GM18861 (cell line): ENCODE measurements around the gene SHFL.

ENCODE experiments used
- ATAC-seq: cut with Tn5 transposase; IDR thresholded peaks from one replicate; pipeline ENCODE4 v1.9.1; 2021; ENCODE audit not compliant: unreplicated experiment

Gene SHFL

DNA sequence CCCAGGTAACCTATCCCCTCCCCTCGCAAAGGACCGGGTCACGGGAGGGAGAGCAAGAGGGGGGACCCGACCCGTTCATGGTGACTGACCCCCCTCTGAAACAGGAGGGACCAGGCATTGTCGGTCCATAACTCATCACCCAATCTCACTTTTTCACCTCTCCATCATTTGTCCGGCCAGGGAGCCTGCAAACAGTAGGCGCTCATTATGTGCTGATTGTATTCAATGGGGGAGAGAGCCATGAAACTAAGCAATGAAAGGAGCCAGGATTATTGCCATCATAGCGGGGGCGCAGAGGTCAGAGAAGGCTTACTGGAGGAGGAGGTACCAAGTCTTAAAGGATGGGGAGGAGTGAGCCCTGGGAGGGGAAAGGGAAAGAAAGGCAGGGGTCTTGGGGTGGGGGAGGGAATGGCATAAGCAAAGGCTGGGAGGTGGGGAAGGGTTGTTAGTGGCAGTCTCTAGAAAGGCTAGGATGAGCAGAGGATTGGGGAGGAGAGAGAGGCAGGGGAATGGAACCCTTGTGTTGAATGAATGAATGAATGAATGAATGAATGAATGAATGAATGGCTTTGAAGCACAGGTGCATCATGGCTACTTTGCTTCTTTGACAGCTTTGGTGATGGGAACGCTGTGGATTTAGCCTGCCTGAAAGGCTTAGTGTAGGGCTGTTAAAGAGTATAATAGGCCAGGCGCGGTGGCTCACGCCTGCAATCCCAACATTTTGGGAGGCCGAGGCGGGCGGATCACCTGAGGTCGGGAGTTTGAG lies 1.4 kb downstream of the SHFL start:
- no peak for ATAC-seq

DNA sequence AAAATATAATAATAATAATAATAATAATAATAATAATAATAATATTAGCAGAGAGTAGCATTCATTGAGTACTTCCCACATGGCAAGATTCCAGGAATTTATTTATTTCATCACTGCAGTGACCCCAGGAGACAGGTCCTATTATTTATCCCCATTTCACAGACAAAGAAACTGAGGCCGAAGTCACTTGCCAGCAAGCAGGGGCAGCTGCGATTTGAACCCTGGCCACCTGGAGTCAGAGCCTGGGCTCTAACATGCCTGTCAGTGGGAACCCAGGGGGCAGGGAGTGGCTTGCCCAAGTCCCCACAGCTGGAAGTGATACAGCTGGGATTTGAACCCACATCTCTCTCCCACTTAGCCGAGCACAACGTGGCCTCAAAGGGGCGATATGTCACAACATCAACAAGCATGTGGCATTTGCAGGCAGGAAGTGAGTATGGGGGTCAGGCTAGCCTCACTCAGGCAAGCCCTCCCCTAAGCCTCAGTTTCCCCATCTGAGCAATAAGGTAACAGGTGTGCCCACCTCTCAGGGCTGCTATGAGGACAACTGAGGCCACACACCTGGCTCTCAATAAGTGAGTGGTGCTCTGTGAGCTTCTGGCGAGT lies 2.9 kb downstream of the SHFL start:
- no peak for ATAC-seq

- no peak for ATAC-seq
Measured at GRCh38 chr19:10089801-10090375, 3.8 kb downstream of the SHFL start.

- ATAC-seq: no peak
Measured at GRCh38 chr19:10091370-10091687, 5.2 kb downstream of the SHFL start.

GRCh38 chr19:10091895-10092641 lies 6.0 kb downstream of the SHFL start:
- no peak for ATAC-seq

GRCh38 chr19:10092648-10093294 lies 6.7 kb downstream of the SHFL start:
- no peak for ATAC-seq

DNA sequence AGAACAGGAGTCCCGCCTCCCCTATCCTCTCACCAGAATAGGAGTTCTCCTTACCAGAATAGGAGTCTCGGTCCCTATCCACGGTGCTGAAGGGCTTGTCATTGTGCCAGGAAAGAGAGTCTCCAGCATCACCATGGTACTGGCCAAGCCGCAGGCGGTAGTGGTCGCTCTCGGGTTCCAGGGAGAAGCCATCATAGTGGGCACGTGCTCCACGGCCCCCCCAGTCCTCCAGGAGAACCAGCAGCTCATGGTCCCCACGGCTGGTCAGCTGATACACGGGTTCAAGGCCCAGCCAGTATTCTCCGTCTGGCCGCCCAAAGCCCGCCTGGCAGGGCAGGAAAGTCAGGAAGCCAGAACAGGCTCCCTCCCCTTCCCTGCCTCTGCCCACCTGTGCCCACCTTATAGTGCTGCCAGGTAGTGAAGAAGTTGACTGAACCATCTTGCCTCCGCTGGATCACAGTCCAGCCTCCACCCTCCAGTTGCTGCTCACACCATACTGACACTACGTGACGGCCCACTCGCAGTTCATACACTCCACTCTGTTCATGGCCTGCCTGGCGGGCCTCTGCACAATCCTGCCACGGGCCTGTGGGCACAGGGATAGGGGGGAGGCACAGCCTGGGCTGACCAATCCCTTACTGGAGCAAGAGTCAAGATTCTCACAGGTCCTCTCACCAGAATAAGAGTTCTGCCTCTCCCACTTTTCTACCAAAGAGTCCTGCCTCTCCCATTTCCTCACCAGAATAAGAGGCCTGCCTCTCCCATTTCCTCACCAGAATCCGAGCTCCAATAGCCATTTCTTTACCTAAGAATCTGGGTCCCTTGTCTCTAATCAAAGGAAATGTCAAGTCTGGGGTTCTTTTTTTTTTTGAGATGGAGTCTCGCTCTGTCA lies 7.4 kb downstream of the SHFL start:
- no peak for ATAC-seq

DNA sequence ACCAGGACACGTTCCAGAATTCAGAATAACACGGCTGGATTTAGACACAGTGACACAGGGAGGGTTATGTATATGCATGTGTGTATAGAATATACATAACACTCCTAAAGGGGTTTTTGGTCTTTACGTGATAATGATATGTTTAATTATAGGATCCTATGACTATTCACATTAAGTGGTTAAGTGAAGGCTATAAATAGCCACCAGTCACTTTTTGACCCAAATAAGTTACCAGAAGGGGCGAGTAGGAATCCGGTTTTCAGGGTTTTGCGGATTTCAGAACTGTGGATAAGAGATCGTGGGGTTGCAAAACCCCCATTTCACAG lies 9.5 kb downstream of the SHFL start:
- no peak for ATAC-seq

- peak; percentile 67 for ATAC-seq
Measured at GRCh38 chr19:10095948-10096614, 10.0 kb downstream of the SHFL start.

GRCh38 chr19:10096615-10096963 lies 10.5 kb downstream of the SHFL start:
- ATAC-seq: no peak

GRCh38 chr19:10100163-10100785 lies 14.2 kb downstream of the SHFL start:
- no peak for ATAC-seq

GRCh38 chr19:10102787-10103236 lies 16.7 kb downstream of the SHFL start:
- peak; percentile 33 for ATAC-seq

DNA sequence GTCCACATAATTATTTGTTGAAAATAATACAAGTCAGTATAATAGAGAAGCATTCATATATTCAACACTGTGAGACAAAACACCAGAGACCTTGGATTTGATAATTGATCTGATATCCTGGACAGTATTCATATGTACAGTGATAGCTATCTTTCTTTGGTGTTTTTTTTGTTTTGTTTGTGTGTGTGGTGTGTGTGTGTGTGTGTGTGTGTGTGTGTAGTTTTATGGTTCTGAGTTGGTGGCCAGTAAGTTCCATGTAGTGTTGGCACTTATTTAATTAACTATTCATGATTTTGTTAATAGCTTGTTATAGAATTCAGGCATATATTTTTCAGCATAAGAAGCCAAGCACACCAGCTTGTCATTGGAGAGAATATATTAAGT lies 18.0 kb downstream of the SHFL start:
- no peak for ATAC-seq

GRCh38 chr19:10104665-10105508 lies 18.8 kb downstream of the SHFL start:
- ATAC-seq: peak; percentile 41

DNA sequence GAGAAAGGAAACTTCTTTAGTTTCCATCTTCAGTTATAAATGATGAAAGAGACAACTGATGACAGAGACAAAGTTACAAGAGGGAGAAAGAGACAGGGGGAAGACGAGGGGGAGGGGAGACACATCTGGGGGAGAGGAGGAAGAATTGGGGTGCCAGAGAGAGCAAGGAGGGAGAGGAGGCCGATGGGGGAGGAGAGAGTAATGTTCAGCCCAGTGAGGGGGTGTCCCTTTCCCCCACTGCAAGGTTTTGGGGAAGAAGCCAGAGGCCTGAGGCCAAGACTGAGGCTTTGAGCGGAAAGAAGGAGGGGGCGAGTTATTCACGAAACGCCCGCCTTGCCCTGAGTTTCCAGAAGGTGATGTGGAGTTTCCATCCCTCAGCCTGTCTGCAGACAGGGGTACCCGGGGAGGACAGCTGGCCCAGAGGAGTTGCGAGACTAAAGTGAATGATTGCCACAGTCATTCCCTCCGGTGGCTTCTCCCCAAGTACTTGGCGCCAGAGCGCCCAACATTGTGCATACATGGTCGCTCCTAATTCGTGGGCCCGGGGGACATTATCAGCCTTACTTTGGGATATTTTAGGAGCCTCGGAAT lies 19.5 kb downstream of the SHFL start:
- peak; percentile 17 for ATAC-seq

GRCh38 chr19:10106100-10106936 lies 20.2 kb downstream of the SHFL start, which contains the start of gene PPAN:
Gene PPAN, plus strand, starts transcription at chr19:10106362. Its CDS starts 33 bp downstream, at chr19:10106395.
- peak; percentile 33 for ATAC-seq

DNA sequence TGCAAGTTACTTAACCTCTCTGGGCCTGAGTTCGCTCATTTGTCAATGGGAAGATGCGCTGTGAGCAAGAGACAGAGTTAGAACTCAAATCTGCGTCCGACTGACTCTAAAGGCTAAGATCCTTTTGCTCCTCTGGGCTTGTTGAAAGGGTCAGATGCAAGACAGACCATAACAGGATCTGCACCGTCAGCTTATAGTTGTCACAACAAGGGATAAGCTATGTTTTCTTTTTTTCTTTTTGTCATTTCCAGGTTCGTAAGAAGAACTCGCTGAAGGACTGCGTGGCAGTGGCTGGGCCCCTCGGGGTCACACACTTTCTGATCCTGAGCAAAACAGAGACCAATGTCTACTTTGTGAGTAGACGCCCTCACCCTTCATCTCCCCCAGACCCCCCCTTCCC lies 21.1 kb downstream of the SHFL start:
- no peak for ATAC-seq
